Superior temporal gyrus (tissue), 1 donor: ENCODE measurements around the gene TNRC6C.
"Not testable (repeated sequence)": the region's sequence is repeated elsewhere in the genome, so short reads cannot be mapped to it uniquely, and the experiment has no call there.

Experiments
- DNase-seq: peaks from one replicate; pipeline ENCODE4 v3.0.0-alpha.2; 2016; ENCODE audit errors: extremely low spot score

Gene TNRC6C

DNA sequence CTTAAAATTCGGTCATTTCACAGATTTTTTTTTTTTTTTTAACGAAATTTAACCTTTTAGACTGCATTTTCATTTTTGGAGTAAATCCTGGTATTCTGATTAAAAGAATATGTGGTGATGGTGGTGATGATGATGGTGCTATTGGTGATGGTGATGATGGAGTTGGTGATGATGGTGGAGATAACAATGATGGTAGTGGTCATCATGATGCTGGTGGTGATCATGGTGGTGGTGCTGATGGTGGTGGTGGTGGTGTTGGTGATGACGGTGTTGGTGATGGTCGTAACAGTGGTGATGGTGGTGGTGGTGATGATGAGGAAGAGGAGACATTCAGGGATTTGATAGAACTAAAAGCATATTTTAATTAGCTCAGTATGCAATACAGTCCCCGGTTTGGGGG, 84.0 kb downstream of the TNRC6C start:
- no peak for DNase-seq

DNA sequence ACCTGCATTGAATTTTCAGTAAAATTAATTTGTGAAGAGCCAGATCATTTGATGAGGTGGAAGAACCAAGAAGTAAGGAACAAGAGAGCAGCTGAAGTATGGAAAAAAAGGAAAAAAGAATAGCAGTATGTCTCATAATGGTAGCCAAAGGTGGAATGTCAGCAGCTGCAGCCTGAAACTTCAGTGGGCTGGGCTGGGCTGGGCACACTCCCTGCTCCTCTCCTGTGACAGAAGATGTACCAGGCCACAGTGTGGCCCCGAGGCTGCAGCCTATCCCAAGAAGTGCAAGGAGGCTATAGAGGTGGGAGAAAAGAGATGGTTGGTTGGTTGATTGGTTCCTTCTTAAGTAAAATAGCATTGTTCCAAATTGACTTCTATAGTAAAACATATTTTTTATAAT, 84.5 kb downstream of the TNRC6C start:
- DNase-seq: no peak

DNA sequence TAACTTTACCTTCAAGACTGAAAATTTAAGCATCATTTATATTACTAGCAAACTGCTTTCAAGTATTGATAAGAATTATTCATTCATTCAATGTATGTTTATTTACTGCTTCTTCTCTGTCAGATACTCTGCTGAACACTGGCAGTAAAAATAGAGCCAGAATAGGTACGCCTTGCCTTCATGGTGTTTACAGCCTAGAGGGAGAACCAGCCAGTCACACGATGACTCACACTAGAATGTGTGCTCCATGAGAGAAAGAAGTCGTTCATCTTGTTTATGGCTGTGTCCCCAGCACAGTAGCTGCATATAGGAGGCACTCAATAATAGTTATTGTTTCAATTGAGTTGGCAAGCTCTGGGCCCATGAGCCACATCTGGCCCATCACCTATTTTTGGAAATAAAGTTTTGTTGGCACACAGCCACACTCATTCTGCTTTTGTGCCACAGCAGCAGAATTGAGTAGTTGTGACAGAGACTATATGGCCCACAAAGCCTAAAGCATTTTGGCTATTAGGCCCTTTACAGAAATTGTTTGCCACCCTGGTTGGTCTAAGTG, 85.9 kb downstream of the TNRC6C start:
- DNase-seq: no peak

DNA sequence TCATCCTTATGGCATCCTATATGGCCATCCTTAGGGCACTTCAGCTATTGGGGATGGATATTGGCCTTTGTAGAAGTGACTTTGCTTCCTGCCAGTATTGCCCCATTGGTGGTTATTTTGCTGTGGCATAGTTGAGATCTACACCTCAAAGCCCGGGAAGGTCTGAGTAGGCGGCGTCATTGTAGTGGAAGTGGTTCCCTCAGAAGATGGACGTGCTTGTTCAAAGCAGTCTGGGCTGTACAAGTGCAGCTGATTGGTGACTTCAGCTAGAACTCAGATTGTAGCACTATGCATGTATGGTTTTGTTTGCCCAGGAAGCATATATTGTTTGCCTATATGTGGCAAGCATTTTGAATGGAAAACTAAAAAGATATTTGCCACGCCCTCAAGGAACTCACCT, 86.8 kb downstream of the TNRC6C start:
- DNase-seq: no peak

DNA sequence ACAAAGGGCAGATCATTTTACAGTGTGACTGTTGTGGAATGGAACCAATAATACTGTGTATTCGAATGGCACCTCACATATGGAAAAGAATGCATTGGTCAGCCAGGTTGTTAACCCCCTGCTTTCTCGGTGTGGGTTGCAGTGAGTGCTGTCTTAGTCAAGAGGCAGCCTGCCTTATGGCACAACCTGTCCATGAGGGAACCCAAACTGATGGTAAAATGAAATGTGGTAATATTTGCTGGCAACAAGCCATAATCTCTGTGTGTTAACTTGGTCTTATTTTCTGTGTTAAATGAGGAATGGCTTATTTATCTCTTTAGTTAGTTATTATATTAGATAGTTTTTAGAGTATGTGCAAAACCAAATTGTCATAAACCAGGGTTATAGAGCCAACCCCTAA, 88.4 kb downstream of the TNRC6C start:
- no peak for DNase-seq

DNA sequence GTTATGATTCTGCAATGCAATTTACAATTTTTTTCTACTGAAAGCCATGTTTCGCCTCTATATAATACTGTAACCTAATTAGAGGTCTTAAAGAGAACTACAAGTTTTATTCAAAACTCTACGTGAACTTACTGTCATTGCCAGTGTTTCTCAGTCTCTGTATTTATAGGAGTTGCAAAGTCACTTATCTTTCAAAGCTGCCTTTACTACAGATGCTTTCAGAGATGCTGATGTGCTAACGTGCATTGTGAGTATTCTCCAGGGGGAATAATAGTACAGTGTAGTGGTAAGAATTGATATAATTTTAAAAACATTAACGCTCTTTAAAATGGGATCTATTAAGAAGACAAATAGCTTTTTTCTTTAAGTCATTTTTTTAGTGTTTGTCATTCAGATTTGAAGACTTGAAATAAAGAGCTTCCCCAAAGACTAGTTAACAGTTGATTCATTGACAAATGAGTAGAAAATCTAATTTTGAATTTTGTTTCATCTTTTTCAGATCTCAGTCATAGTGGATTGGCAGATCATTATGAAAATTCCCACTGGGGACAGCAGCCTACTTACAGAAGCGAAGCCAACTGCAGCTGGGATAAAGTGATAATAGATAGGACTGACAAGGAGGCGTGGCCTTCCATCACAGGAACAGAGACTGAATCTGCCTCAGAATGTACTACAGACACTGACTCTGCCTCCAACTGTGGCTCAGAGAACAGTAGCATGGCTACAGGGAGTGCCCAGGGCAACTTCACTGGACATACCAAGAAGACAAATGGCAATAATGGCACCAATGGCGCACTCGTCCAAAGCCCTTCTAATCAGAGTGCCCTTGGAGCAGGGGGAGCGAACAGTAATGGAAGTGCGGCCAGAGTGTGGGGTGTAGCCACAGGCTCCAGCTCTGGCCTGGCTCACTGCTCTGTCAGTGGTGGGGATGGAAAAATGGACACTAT, 90.1 kb downstream of the TNRC6C start:
- no peak for DNase-seq

DNA sequence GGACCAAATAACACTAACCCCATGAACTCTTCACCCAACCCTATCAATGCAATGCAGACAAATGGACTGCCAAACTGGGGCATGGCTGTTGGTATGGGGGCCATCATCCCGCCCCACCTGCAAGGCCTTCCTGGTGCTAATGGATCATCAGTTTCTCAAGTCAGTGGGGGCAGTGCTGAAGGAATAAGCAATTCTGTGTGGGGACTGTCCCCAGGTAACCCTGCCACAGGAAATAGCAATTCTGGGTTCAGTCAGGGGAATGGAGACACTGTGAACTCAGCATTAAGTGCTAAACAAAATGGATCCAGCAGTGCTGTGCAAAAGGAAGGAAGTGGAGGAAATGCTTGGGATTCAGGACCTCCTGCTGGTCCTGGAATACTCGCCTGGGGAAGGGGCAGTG, 91.1 kb downstream of the TNRC6C start:
- no peak for DNase-seq

DNA sequence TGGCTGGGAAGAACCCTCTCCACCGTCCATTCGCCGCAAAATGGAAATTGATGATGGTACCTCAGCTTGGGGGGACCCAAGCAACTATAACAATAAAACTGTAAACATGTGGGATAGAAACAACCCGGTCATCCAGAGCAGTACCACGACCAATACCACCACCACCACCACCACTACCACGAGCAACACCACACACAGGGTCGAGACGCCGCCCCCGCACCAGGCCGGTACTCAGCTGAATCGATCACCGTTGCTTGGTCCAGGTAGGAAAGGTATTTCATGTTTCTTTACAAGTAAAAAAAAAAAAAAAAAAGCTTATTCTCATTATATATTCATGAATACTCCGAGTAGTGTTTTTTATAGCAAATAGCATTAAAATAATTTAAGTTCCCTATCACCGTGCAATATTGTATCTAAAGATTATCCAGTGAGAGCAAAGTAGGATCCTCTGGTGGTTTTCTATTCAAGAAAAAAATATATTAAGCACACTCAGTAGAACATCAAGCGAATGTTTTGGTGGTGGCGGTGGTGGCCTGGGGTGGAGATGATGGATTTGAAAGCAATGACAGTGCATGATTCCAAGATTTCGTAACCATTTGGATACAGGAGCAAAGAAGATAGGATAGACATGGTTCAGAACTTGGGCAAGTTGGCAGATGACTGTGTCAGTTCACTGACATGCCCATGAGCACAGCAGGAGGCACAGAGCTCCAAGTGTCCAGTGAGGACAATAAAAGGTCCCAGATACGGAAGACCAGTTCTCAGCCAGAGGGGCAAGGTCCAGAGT, 92.9 kb downstream of the TNRC6C start:
- no peak for DNase-seq

DNA sequence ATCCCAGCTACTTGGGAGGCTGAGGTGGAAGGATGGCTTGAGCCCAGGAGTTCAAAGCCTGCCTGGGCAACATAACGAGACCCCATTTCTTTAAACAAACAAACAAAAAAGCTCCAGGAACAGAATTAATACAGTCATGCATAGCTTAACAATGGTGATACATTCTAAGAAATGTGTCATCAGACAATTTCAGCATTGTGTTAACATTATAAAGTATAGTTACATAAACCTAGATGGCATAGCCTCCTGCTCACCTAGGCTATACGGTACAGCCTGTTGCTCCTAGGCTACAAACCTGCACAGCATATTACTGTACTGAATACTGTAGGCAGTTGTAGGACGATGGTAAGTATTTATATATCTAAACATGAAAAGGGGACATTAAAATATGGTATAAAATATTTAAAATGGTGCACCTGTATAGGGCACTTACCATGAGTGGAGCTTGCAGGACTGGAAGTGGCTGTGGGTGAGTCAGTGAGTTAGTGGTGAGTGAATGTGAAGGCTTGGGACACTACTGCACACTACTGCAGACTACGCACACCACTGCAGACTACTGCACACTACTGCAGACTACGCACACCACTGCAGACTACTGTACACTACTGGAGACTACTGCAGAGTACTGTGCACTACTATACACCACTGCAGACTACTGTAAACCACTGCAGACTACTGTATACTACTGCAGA, 95.4 kb downstream of the TNRC6C start:
- DNase-seq: no peak

DNA sequence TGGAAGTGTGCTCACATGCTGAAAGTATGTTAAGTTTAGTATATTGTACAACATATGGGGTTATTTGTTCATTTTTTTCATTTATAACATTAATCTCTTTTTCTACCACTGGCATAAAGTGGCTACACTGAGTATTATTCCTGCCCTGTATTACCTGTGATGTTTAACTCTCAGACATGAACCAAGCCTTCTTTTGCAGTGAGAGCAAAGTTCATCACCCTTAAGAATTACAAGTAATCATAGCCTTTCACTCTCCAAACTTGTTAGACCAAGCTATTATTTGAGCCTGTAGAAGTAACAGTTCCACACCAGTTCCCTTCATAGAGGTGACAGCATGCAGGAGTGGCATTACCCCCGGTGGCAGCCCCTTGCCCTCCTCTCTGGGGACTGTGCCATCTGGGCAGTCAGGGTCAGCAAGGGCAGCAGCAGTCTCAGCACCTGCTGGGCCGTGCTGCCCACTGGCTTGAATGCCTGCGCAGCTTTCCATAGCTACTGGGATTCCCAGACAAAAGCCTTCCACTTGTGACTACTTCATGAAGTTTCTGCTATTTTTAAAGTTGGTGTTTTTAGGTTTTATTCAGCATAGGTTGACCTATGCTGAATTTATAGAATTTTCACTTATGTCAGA, 98.7 kb downstream of the TNRC6C start:
- no peak for DNase-seq

DNA sequence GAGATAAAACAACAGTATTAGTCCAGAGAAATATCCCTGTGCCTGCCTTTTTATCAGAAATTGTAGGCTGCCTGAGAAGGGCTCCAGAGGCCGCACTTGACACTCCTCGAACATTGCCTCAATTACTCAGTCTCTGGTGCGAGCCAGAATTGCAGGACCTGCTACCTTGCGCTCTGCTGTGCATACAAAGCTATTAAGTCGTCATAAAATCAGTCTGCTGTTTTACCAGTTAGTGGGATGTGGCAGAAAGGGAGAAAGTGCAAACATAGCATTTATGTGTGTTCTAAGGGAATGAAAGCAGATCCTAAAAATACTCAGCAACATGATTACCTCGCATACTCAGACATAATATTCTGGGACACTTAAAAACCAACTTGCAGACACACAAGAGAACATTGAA, 99.5 kb downstream of the TNRC6C start:
- DNase-seq: no peak

DNA sequence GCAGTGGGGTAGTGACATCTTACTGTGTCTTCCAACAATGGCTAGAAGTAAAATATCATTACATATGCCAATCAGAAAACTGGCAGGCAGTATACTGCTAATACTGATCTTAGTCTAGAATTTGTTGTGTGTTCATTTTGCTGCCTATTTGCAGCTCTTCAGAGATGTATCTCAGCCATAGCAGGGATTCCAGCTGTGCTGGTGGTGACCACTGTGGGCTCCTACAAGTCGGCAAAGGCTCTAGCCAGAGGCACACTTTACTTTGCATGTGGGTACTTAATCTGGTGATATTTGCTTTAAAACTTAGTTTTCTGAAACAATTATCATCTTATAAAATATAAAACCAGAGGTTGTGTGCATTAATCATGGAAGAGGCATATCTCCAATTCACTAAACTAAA, 100.1 kb downstream of the TNRC6C start:
- no peak for DNase-seq

DNA sequence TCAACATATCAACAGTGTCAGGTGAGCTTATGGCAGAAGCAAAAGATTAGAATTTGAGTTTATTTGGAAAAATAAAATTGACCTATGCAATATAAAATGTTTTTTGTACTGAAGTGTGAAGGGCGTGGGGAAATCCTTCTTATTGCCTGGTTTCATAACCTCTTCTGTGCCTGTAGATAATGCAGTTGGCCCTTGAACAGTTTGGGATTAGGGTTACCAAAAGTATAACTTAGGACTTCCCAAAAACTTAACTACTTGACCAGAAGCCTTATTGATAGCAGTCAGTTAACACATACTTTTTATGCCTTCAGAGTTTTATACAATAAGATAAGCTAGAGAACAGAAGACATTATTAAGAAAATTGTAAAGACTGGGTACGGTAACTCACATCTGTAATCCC, 104.1 kb downstream of the TNRC6C start:
- DNase-seq: no peak

DNA sequence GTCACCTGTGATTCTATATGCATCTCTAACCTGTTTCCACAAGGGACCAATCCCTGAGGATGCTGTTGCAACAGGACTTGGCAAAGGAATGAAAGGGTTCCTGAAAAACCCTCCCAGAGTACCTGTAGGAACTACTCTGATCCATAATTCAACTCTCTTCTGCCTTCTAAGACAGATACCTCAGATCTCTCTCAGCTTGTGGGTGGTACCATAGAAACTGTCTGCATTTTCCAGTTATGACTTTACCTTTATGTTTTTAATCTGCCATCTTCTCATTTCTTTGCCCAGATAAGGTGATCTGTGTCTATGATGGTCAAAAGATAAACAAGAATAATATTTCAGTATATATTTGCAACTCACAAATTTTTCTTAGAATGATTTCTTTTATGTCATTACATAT, 105.0 kb downstream of the TNRC6C start:
- DNase-seq: no peak

DNA sequence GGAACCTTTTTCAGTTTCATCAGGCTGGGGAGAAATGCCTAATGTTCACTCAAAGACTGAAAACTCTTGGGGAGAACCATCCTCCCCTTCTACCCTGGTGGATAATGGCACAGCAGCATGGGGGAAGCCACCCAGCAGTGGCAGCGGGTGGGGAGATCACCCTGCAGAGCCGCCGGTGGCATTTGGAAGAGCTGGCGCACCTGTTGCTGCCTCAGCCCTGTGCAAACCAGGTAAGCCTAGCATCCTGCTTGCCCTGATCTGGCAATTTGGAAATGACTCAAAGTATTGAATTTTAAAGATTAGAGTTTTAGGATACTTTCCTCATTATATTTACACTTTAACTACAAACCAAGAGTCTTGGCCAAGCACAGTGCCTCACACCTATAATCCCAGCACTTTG, 106.2 kb downstream of the TNRC6C start:
- no peak for DNase-seq

DNA sequence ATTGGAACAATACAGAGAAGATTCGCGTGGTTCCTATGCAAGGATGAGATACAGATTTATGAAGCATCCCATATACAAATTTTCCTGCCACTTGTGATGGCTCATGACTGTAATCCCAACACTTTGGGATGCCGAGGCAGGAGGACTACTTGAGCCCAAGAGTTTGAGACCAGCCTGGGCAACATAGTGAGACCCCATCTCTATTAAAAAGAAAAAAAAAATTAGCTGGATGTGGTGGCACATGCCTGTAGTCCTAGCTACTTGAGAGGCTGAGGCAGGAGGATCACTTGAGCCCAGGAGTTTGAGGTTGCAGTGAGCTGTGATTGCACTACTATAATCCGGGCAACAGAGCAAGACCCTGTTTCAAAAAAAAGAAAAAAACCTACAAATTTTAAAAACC, 108.5 kb downstream of the TNRC6C start:
- DNase-seq: not testable (repeated sequence)

DNA sequence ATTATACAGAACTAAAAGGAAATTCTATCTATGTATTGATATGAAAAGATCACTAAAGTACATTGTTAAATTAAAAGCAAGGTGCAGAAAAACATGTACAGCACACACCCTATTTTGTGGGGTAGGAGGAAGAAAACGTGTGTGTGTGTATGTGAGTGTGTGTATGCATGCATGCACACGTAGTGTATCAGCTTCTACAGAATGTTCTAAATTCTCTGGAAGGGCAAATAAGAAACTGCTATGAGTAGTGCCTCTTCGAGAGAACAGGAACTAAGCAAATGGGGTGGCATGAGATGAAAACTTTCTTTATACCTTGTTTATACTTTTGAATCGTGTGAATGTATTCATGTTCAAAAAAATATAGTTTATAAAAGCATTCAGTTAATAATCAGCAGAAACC, 111.2 kb downstream of the TNRC6C start:
- no peak for DNase-seq

DNA sequence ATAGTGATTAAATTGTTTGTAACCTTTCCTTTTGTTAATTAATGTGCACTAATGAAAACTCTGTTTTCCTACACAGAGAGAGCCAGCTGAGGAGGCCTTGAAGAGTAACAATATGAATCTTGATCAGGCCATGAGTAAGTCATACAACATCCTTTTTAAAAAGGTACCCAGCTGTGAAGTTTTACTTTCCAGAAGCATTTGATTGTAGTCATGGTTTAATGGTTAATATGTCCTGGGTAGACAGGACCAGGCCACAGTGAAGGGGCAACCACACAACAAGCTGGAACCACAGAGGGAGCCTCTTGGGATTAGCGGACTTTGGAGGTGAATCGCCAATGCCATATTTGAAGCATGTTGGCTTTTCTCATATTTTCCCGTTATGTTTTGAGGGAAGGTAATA, 114.5 kb downstream of the TNRC6C start:
- no peak for DNase-seq

DNA sequence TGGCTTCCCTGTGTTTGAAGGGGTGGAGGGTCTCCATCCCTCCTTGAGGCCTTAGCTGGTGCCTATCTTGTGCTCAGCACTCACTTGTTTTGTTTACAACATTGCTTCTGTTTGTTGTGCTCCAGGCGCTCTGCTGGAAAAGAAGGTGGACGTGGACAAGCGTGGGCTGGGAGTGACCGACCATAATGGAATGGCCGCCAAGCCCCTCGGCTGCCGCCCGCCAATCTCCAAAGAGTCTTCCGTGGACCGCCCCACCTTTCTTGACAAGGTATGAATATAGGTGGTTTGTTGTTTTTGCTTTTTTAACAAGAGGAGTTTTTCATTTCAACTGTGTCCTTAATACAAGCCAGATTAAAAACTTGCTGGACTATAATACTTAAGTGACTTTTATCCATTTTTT, 116.5 kb downstream of the TNRC6C start:
- no peak for DNase-seq

DNA sequence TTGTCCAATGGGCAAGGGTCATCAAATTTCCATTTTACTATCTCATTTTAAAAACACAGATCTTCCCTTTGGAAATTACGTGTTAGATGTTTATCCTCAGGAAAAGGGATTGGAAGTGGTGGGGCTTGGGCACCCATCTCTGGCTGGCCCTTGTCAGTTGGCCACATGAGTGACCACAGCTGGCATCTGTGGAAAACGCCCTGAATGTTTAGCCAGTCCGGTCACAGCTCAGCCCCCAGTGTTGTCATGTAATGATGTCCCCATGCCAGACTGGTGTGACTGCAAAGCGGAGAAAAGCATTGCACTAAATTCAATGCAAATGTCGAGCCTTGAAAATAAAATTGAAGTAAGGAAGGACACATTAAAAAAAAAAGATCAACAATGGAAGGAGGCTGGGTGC, 117.0 kb downstream of the TNRC6C start:
- peak; percentile 87 for DNase-seq

DNA sequence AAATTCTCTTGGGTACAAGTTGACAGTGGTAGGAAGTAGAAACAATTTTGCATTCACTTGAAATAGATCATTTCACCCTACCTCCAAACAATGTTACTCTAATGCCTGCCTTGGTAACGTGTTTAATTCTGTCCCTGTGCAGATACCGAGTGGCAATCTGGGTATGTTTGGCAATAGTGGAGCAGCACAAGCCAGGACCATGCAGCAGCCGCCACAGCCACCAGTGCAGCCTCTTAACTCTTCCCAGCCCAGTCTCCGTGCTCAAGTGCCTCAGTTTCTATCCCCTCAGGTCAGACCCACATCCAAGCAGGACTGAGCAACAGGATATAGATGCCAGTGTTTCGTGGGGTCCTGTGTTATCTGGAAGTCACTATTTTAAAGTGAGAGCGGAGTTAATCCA, 120.8 kb downstream of the TNRC6C start:
- DNase-seq: no peak

DNA sequence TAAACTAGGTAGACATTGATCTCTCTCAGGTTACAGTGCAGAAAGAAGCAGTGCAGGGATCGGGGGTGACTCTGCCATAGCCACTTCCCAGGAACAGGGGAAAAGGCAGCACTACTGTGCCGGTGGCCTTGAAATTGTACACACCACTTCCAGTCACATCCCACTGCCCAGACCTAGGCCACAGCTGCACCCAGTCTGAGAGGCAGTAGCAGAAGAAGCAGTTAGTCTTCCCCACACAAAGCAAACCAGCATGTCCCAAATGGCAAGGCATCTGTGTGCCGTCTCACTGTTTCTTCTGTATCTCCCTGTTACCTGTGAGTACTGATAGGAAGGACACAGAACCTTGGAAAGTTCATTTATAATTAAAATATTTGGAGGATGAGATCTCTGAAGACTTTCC, 123.0 kb downstream of the TNRC6C start:
- no peak for DNase-seq
